ENCODE measurements around the gene ITPR2. TPM values are rescaled to one million over a fixed set of nuclear protein-coding genes. Genes with fewer than 3 reads are reported as not detected.

ITPR2 gene
- total RNA-seq, 4 donors from 2014 or later: 32.6 to 49.8 (median 39.9) TPM

DNA sequence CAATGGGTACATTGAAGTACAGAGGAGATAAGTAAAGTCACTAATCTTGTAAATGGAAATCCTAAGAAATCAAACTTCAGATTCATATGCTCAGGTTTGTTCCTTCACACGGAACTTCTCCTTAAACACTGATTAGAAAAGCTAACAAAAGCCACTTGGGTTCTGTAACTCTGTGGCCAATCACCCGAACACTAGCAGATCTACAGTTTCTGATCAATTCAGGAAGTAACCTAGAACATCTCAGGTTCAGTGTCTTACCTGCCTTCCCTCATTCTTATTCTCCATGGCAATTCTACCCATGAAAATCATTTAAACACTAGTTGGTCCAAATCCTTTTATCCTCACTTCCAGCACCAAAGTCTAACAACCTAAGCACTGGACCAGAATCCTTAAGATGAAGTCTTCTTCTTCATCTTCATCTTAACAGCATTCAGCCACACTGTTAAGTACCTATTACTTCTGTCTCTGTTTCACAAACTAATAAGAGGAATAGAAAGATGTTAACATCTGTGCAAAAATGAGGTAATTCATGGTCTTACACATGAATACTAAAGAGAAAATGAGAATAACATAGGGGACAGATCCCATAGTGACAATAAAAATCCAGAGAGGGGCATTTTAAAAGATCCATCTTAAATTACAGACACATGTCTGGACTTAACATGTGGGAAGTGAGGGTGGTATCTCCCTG lies 453.1 kb downstream of the ITPR2 start:
- TF ChIP-seq, protein P1, sequence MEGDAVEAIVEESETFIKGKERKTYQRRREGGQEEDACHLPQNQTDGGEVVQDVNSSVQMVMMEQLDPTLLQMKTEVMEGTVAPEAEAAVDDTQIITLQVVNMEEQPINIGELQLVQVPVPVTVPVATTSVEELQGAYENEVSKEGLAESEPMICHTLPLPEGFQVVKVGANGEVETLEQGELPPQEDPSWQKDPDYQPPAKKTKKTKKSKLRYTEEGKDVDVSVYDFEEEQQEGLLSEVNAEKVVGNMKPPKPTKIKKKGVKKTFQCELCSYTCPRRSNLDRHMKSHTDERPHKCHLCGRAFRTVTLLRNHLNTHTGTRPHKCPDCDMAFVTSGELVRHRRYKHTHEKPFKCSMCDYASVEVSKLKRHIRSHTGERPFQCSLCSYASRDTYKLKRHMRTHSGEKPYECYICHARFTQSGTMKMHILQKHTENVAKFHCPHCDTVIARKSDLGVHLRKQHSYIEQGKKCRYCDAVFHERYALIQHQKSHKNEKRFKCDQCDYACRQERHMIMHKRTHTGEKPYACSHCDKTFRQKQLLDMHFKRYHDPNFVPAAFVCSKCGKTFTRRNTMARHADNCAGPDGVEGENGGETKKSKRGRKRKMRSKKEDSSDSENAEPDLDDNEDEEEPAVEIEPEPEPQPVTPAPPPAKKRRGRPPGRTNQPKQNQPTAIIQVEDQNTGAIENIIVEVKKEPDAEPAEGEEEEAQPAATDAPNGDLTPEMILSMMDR (IDR thresholded peaks at IDR 0.05): no peak
- TF ChIP-seq POLR2A (IDR thresholded peaks at IDR 0.05) (no peak), EP300 (IDR thresholded peaks at IDR 0.05) (no peak)
- Histone ChIP-seq H3K27ac (no peak overlapping the region), H3K36me3 (peaks cover 0 to 10% (median 0%) of the 10 kb centered on the region in 3 donors), H3K27me3 (no peaks in the 10 kb centered on the region), H3K4me1 (peaks cover 0 to 5% (median 0%) of the 10 kb centered on the region in 4 donors), H3K9me3 (no peaks in the 10 kb centered on the region), H3K4me3 (no peak overlapping the region)
- 88 to 92% methylated on average over 2 of the region's 2 CpGs for WGBS, 2 donors
- no peak for DNase-seq (ENCODE audit: low spot score in 2 of 2)

DNA sequence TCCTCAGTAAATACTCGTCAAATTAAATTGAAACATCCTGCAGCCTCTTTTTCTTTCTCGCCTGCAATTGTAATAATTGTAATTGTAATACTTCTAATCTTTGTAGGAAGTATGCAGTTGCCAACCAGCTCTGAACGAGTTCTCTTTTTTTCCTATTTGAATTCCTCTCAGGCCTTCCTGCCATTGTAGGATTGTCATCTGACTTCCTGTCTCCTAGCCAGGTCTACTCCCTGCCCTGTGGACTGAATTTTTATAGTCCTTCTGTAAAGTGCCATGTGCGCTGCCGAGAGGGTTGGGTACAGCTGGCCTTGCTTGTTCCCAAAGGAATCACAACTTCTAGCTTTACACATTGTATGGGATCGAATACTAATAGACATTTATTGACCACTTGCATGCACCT lies 454.3 kb downstream of the ITPR2 start:
- Histone ChIP-seq H3K4me1 (peaks cover 0 to 5% (median 0%) of the 10 kb centered on the region in 4 donors), H3K36me3 (peaks cover 0 to 6% (median 0%) of the 10 kb centered on the region in 3 donors), H3K27ac (no peak overlapping the region), H3K9me3 (no peaks in the 10 kb centered on the region), H3K27me3 (no peaks in the 10 kb centered on the region), H3K4me3 (no peak overlapping the region)
- TF ChIP-seq POLR2A (IDR thresholded peaks at IDR 0.05): no peak
- TF ChIP-seq EP300 (IDR thresholded peaks at IDR 0.05): peak in 1 of 2 donors; percentile 51
- TF ChIP-seq, protein P1 (IDR thresholded peaks at IDR 0.05): no peak
- WGBS, 2 donors: 64 to 70% methylated on average over 6 of the region's 6 CpGs
- no peak for DNase-seq (ENCODE audit: low spot score in 2 of 2)

DNA sequence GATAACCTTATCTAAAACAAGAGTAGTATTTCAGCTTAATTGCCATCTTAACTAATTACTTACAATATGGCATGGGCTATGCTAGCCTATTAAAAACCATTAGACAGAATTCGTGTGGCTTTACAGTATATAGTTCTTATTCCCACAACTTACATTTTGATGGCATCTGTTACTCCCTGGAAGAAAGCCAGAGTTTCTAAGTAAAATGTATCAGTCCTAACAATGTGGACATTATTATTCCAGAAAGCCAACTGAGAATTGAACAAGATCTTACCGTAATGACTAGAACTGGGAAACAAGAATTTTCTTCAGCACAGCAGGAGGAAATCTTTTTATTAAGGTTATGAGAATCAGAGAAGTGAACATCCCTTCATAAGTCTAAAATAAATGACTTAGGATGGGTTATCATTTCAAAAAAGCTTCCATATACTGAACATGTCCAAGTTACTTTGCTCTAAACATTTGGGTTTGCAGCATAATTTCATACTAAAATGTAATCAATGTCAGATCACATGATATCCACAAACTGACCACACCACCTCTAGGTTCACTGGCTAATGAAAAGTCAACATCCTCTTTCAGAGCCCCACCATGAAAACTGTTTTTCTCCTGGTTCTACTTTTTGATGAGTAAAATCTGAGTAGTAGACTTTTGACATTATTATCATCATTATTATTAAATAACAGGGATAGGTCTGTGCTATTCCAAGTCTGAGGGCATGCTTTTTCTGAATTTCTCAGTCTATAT lies 457.9 kb downstream of the ITPR2 start:
- Histone ChIP-seq H3K4me3 (no peak overlapping the region), H3K27ac (no peak overlapping the region), H3K4me1 (peaks cover 0 to 5% (median 0%) of the 10 kb centered on the region in 4 donors), H3K9me3 (no peaks in the 10 kb centered on the region), H3K36me3 (no peaks in the 10 kb centered on the region), H3K27me3 (no peaks in the 10 kb centered on the region)
- 30 to 36% methylated on average over 2 of the region's 2 CpGs for WGBS, 2 donors
- no peak for DNase-seq (ENCODE audit: low spot score in 2 of 2)
- TF ChIP-seq POLR2A (IDR thresholded peaks at IDR 0.05) (no peak), EP300 (IDR thresholded peaks at IDR 0.05) (no peak)
- TF ChIP-seq, protein P1 (IDR thresholded peaks at IDR 0.05): no peak

DNA sequence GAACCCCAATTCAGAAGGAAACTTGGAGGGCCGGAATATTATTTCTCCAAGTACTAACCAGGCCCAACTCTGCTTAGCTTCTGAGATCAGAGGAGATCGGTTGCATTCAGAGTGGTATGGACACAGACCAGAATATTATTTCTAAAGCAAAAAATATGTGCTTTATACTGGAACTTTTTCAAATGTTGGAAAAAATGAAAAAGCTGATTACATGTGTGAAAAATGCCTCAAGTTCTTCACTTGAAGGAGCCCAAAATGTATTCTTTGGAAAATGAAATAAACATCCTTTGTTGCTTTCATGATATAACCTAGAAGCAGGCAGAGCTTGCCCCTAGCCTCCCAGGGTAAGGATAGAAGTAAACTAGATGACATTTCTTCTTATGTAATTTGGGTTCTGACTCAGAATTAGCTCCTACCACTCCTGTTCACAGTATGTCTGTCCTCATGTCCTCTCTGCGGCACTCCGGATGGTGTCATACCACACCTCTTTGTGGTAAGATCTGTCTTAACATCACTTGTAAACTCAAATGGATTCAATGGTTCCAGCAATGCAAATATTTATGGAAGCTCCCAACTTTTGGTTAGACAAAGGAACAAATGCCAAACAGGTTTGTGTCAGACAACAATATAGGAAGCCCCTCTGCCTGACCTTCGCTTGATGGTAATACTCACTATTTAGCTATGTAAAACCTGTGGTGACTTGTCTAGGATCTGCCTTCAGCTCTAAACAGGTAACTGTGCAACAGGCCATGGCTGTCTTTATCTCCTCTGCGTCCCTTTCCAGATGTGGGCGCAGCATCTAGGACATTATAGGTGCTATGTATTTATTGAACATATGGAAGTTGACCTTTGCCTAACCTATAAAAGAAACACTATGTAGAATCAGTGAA lies 459.1 kb downstream of the ITPR2 start:
- peaks cover 0 to 5% (median 0%) of the 10 kb centered on the region in 4 donors for H3K4me1 ChIP-seq
- TF ChIP-seq POLR2A (IDR thresholded peaks at IDR 0.05) (no peak), EP300 (IDR thresholded peaks at IDR 0.05) (no peak)
- TF ChIP-seq, protein P1 (IDR thresholded peaks at IDR 0.05): no peak
- H3K27me3 ChIP-seq: no peaks in the 10 kb centered on the region
- H3K36me3 ChIP-seq: no peaks in the 10 kb centered on the region
- DNase-seq (ENCODE audit: low spot score in 2 of 2): no peak
- H3K27ac ChIP-seq: no peak overlapping the region
- no peaks in the 10 kb centered on the region for H3K9me3 ChIP-seq
- H3K4me3 ChIP-seq: no peak overlapping the region
- 86 to 94% methylated on average over 7 of the region's 7 CpGs for WGBS, 2 donors

Data from tibial nerve (tissue), 4 donors.